GM19239 (cell line): ENCODE measurements around the gene GRK5.

Source experiments
- DNase-seq: peaks from one replicate; pipeline ENCODE4 v3.0.0; 2011; ENCODE audit warnings: low spot score; ENCODE audit not compliant: insufficient read length
- FAIRE-seq: peaks from 2 replicates; lab custom pipeline; 2011; peaks lifted over from hg19 to GRCh38; lab: Jason Lieb, UNC

Gene GRK5

DNA sequence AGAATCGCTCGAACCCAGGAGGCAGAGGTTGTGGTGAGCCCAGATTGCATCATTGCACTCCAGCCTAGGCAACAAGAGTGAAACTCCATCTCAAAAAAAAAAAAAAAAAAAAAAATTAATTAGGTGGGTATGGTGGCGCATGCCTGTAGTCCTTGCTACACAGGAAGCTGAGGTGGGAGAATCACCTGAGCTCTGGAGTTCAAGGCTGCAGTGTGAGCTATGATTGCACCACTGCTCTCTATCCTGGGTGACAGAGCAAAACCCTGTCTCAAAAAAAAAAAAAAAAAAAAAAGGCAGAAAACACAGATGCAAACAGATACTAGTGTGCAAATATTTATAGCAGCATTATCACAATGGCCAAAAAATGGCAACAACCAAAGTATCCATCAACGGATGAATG, 200.7 kb downstream of the GRK5 start:
- FAIRE-seq: no peak
- no peak for DNase-seq

DNA sequence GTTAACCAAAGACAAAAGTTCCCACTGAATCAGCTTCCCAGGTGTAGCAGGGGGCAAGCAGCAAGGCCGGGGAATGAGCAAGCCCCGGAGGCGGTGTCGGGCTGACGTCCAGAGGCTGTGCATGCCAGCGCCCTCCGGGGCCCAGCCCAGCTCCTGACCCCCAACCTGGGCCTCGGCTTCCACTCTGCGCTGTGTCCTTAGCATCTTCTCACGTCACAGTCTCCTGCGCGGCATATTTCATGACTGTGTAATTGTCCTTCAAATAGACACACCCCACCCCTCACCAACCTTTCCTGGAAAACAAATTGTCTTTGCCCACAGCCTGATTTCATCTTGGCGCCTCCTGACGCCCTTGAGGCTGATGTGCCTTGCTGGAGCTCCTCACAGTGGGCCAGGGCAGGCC, 201.6 kb downstream of the GRK5 start:
- DNase-seq (no peak), FAIRE-seq (no peak)

DNA sequence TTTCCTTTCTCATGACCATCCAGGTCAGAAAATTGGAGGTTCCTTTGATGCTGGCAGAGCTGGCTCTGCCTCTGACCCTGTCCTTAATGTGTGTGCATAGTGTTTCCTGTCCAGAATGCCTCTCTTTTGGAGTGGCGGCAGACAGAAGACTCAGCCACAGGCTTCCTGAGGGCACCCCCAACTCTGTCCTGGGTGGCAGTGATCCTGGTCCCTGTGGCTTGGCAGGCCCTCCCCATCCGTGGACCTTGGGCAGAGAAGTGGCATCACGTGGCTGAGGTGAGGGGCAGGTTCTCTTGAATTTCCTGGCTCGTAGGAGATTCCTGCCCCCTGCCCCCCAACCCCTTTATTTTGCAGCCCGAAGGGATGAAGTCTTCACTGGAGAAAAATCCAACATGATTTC, 202.0 kb downstream of the GRK5 start:
- FAIRE-seq: no peak
- DNase-seq: no peak

DNA sequence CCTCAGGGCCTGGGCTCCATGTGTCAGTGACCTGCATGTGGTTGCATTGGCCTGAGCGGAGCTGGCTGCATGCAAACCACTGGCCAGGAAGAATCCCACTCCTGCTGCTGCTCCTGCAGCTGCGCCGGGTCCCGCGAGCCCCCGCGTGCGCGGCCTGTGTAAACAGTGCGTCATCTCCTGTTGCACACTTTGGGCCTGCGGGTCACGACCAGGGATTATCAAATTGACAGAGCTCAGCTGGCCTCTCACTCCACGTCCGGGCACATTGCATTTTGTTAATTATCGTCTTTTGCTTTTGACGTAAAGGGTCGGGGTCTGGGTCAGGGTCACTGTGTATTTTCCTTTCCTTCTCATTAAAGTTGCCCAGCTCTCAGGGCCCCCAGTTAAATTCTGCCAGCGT, 202.5 kb downstream of the GRK5 start:
- DNase-seq: no peak
- no peak for FAIRE-seq

DNA sequence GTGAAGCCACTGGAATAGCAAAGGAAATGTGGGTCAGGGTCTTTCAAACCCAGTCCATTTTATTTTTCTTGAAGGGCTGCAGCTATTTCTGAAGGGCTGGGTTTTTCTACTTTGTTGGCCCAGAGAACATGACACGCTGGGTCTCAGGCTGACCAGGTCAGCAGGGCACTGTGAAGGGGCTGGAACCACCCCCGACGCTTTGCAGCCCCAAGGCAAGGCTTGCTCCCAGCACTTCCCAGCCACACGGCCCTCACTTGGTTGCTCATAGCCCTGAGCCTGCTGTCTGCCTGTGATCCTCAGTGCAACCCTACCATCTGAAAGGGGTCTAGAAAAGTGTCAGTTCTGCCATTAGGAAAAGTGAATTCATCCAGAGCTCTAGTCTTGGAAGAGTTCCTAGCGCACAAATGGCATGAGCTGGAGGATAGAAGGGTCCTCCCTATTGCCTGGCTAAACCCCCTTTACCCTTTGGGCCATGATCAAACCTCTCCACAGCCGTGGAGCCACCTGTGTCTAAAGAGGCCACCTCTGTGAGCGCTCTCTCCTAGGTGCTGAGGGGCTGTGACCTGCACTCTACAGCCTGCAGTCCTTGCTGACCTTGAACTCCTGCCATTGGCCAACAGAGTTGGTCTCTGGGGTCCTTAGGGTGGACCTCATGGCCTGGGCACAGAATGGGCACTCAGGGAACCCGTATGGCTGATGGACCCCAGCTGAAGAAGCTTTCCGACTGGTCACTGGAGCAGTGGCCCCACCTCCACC, 203.2 kb downstream of the GRK5 start:
- FAIRE-seq: no peak
- no peak for DNase-seq

DNA sequence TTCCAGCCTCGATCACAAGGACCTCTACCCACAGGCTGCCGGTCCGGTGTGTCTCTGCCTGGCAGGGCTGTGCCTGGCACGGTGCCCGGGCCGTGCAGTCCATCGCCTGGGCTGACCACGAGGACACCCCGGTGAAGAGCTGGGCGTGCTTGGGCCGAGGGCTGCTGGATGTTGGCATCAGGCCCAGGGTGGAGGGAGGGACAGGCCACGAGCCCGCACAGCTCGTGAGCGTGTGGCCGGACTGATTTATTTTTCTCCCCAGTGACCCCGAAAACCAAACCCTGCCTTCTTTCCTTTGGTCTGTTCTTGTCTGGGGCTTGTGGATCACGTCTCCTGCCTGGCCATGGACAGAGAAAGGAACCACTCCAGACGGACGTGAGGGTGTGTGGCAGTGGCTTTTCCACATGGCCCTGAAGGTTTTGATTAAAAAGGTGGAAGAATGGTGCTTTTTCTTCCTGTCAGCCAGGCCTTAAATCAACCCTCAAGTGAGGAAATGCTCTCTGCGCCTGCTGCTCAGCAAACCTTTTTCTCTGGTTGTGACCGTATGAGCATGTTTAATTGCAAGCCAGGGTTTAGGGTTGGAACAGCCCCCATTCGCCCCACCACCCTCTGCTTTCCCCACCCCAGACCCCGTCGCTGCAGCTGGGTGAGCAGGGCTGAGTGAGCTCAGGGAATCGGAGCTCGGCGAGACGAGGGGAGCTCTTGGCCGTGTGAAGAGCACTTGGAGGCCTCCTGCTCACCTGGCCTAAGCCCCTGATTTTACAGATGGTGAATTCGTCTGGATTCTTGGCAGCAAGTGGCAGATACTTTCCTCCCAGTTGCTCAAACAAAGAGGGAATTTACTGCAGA, 205.1 kb downstream of the GRK5 start:
- FAIRE-seq (peak; percentile 66), DNase-seq (no peak)

DNA sequence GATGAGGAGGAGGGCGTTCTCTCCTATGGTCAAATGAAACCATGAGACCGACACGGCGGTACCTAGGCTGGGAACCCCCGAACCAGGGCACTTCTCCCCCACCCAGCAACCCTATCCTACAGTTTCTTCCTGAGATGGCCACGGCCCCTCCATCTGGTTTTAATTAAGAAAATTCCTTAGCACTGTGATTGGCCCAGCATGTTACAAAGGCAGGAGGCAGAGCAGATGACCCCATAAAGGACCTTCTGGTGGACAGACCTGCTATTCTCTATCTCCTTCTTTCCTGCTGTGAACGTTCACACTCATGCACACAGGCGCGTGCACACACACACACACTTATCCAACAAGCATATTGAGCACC, 205.7 kb downstream of the GRK5 start:
- FAIRE-seq: no peak

DNA sequence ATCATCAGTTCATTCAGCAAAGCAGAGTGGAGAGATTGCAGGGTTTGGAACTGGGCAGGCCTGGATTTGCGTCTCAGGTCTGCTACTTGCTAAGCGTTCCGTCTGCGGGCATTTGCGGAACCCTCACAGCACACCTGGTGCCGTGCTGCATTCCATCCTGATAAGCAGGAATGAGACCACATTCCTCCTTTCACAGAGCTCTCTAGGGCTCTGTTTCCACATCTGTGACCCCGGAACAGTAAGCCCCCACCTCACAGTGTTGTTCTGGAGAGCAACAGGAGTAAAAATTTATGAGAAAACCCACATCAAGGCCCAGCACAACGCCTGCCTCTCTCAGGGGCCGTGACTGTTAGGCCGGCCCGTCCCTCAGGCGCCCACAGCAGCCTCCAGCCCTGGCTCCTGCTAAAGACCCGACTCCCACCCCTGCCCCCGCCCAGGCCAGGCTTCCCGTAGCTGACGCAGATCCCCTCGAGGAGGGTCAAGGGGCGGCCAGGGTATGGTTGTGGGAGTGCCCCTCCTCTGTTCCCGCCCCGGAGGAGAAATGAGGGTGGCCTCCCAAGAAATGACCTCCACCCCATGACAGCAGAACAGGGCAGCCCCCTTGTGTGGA, 206.2 kb downstream of the GRK5 start:
- DNase-seq (no peak), FAIRE-seq (no peak)

More for the DNA sequence above, 205.7 kb downstream of the GRK5 start:
- no peak for DNase-seq

DNA sequence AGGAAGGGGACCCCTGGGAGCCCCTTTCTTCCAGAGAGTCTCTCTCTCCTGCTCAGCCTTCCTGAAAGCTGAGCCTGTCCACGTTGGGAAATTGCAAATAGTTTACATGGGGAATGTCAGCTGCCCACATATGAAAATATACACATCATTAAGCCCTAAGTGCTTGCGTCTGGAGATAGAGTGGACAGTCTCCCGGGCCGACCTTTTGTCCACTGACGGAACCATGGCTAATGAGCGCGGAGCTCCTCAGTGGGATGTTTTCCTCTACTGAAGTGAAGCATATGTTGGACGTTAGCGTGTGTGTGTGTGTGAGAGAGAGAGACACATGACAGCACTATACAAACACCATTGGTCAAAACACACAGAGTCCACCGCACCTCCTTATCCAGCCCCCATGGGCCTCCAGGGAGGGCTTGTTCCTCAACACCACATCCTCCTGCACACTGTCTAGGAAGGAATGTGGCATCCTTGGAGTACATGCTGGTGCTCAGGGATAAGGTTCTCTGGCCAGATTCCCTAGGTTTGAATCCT, 206.8 kb downstream of the GRK5 start:
- FAIRE-seq: no peak
- DNase-seq: no peak

DNA sequence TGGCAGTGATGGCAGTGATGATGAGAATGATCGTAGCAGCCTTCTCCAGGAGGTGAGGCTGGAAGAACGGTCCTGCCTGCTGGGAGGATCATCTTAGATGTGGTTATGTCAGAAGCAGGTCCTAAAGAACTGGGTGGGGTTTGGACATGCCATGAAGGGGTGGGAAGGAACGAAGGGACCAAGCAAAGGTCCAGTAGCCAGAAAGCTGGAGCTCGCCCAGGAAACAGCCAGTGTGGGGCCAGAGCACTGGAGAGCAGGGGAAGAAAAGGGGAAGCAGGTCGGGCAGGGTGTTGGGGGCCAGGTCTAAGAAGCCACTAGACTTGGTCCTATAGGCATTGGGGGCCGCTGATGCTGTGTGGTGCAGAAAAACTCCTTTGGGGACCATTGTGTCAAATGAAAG, 207.8 kb downstream of the GRK5 start:
- FAIRE-seq: no peak
- no peak for DNase-seq

DNA sequence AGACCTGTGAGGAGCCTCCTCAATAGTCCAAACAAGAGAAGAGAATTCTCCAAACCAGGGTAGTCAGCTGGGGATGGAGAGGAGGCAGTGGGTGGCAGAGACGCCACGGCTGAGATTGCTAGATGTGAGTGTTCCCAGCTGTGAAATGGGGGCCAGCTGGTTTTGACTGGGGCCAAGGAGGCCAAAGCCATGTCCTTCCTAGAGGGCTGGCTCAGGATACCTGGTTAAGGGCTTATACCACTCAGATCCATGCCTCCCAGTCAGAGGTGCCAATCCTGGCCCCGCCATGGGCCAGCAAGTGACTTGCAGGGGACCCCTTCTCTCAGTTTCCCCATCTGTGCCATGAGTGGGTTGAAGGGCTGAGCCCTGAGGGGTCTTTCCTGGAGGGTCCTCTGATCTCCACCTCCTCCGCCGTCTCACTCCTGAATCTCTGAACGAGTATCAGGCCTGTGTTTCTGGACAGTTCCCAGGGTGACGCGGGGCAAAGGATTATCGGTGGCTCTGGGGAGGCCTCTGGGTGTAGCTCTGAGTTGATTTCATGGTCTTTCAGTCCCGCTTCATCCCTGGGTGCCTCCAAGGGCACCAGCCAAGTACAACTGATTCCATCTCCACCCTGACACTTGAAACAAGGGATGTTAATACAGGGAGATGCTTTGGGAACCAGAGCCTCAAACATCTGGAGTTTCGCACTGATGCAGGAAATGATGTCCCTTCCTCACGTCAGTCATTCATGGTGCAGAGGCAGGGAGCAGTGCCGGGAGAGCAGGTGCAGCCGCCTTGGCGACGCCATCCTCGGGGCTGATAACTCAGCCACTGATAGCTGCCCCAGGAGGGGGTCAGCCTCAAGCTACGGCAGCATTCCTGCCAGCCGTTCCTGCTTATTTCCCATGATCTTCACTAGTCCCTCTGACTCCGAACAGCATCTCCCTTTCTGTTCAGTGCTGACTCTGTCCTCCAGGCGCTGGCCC, 208.4 kb downstream of the GRK5 start:
- DNase-seq: no peak
- no peak for FAIRE-seq

DNA sequence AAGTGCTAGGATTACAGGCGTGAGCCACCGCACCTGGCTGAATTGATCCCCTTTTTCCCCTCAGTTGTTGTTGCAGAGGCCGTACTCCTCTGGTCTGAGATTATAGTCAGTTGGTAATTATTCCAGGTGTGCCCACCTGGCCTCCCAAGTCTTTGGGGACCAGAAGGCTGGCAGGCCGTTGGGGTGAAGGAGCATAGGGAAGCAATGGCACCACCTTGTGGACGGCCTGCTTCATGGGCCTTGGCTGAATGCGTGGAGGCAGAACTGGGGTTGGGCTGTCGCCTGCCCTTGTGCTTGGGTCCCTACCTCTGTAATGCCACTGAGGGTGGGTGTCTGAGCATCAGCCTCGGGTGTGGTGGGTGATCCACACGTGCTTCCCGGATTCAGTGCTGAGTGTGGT, 209.5 kb downstream of the GRK5 start:
- FAIRE-seq: peak; percentile 68
- peak; percentile 91 for DNase-seq

DNA sequence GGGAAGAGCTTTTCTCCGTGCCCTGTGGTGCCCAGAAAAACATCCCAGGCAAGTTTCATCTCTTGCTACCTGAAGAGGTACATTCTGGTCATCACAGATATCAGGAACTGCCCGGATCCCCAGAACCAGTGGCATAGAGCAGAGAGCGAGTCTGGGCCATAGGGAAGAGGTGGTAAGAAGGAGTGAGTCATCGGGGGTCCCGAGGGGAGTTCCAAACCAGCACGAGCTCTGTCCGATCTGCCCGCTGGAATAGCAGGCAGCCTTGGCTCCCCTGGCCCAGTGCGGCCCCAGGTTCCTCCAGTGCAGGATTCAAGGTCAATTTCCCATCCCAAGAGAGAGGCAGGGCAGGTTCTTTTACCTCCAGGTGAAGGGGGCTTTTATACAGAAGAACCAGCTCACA, 210.5 kb downstream of the GRK5 start:
- FAIRE-seq: no peak
- no peak for DNase-seq

DNA sequence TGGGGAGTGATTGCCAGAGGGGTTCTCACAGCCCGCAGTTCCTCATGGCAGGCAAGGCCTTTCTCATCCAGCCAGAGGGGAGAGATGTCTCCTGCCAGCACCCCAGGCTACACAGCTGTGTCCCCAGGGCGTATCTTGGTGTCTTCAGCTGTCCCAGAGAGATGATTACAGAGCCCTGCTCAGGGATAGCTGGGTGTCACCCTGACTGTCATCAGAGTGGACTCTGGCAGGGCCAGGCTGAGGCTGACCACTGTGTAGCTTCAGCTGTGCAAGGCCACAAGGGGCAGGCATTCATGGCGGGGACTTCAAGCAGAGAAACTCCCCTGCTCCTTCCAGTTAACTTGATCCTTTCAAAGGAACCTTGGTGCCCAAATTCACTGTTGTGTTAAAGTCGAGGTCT, 211.0 kb downstream of the GRK5 start:
- no peak for FAIRE-seq
- DNase-seq: no peak

DNA sequence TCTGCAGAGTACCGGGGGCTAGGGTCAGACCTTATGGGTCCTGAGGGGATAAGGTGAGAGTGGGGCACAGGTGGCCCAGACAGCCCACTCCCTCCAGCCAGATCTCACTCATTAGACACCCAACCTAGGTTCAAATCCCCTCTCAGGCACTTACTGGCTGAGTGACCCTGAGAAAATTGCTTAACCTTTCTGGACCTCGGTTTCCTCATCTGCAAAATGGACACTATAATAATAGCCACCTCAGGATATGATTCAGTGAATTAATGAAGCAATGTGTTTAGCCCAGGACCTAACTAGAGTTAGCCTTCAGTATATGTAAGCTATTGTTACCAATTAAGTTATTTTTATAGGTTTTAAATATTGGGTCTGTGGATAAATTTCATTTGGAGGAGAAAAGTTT, 212.6 kb downstream of the GRK5 start:
- DNase-seq: no peak
- FAIRE-seq: no peak

DNA sequence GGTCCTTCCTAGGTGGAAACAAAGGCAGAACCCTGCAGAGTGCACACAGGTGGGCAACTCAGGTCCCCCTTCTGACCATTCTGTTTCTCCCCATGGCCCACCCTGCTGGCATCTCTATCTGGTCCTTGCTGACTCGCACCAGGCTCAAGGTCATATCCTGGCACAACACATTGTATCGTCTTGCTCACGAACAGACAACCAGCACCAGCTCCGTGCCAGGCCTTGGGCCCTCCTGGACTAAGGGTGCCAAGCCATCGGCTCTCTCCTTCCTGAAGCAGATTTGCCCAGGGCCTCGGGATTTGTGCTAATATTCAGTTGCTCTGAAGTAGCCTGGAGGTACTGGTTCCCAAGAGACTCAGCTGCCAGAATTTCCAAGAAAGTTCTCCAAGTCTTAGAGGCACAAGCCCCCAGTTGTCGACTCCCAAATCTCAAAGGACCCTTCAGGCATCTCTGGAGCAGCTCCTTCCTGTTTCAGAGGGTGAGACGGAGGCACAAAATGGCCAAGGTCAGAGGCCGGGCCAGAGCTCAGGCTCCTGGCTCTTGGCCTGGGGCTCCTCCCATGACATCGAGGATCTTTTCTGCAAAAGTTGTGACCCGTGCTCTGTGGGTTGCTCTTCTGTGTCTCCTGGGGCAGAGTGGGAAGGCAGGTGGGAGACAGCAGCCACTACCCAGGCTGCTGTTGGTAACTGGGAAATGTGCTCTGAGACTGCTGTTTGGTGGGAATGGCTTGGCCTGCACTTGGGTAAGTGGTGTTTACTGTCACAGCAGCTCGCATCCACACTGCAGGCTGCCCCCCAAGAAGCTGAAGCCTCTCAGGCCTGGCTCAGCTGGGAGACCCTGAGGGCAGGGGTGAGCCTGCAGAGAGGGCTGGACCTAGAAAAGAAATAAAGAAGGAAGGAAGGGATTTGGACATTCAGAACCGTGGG, 213.8 kb downstream of the GRK5 start:
- FAIRE-seq (no peak), DNase-seq (no peak)

DNA sequence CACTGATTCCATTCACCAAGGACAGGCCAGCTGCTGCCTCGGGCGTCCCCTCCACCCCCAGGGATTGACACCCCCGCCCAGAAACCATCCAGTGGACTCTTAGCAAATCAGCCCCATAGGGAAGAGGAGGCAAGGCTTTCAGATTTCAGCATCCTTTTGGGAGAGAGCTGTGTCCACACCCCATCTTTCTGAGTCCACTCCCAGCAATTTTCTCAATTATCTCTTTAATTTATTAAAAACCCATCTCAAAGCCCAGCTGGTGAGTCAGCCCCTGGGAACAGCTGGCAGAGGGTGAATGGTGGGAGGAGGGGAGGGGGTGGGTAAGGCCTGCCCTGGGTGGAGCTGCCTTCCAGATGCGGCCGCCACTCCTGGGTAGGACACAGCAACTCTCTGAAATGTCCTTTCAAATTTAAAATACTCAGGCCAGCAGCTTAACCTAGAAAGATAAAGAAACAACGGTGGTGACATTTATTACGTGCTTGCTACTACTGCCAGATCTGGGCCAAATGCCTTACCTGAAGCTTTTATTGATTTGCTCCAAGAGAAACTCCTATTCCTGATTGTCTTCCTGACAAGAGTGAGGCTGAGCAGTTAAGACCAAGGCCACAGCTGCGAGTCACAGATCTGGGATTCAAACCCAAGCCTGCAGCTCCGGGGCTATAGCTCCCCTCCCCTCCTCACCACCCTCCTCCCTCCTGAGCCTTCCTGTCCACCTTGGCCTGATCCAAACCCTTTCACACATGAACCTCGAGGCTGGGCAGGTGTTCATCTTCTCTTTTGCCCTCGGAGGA, 214.7 kb downstream of the GRK5 start:
- DNase-seq (no peak), FAIRE-seq (no peak)
